GM20000 (cell line): ENCODE data around the gene CCDC120.

ENCODE experiments used
- DNase-seq: peaks from one replicate; pipeline ENCODE4 v3.0.0; 2012; ENCODE audit warnings: low spot score
- CTCF ChIP-seq: IDR thresholded peaks from 2 replicates; pipeline ENCODE4 v1.5.1; 2012; ENCODE audit warnings: mild to moderate bottlenecking, control low read depth; ENCODE audit errors: extremely low read depth, missing control alignments

Gene CCDC120

GRCh38 chrX:49102190-49102589 is 43.4 kb downstream of the CCDC120 start:
- no peak for TF ChIP-seq CTCF
- DNase-seq: no peak

GRCh38 chrX:49103637-49104036 is 44.8 kb downstream of the CCDC120 start:
- no peak for TF ChIP-seq CTCF
- DNase-seq: no peak

GRCh38 chrX:49106296-49106695 is 47.5 kb downstream of the CCDC120 start:
- DNase-seq: no peak
- no peak for TF ChIP-seq CTCF

- TF ChIP-seq CTCF: no peak
- no peak for DNase-seq
Observed at GRCh38 chrX:49106930-49107329, 48.1 kb downstream of the CCDC120 start.

GRCh38 chrX:49108641-49109040 is 49.8 kb downstream of the CCDC120 start:
- DNase-seq: no peak
- TF ChIP-seq CTCF: no peak

- no peak for DNase-seq
- no peak for TF ChIP-seq CTCF
Observed at GRCh38 chrX:49110417-49110816, 51.6 kb downstream of the CCDC120 start.

- DNase-seq: no peak
- TF ChIP-seq CTCF: no peak
Observed at GRCh38 chrX:49111791-49112190, 53.0 kb downstream of the CCDC120 start.
